Liver (tissue), 9 donors: ENCODE measurements around the gene ZNF148. TPM values are rescaled to one million over a fixed set of nuclear protein-coding genes. Genes with fewer than 3 reads are reported as not detected.

Experiments used
- DNase-seq: peaks from one replicate; pipeline ENCODE4 v3.0.0-alpha.2; 2017; ENCODE audit warnings: low spot score
- H3K27ac ChIP-seq, 2 donors: one replicate each; pipeline ENCODE4 v1.7.0; 2013; ENCODE audit warnings: inconsistent platforms in 2 of 2, low read length in 2 of 2, control low read depth in 1 of 2, low read depth in 1 of 2, mild to moderate bottlenecking in 1 of 2
- H3K27me3 ChIP-seq, 4 donors: one replicate each; pipeline versions ENCODE4 v1.6.1 to v1.7.0; 2013; ENCODE audit warnings: low read length in 3 of 4, inconsistent platforms in 1 of 4, mild to moderate bottlenecking in 1 of 4, moderate library complexity in 1 of 4; ENCODE audit not compliant: control insufficient read depth in 4 of 4, insufficient read depth in 4 of 4
- H3K36me3 ChIP-seq, 4 donors: one replicate each; pipeline versions ENCODE4 v1.6.1 to v1.7.0; 2013; ENCODE audit warnings: low read length in 3 of 4, mild to moderate bottlenecking in 3 of 4, low read depth in 1 of 4, moderate library complexity in 1 of 4; ENCODE audit not compliant: control insufficient read depth in 4 of 4, insufficient read depth in 3 of 4
- H3K4me1 ChIP-seq, 4 donors: one replicate each; pipeline versions ENCODE4 v1.6.1 to v1.7.0; 2013; ENCODE audit warnings: low read length in 3 of 4, mild to moderate bottlenecking in 3 of 4, moderate library complexity in 1 of 4; ENCODE audit not compliant: control insufficient read depth in 4 of 4, insufficient read depth in 4 of 4
- H3K4me3 ChIP-seq, 3 donors: one replicate each; pipeline versions ENCODE4 v1.6.1 to v1.7.0; 2013; ENCODE audit warnings: low read length in 3 of 3, control low read depth in 1 of 3, low read depth in 1 of 3, mild to moderate bottlenecking in 1 of 3
- H3K9ac ChIP-seq, 2 donors: one replicate each; pipeline ENCODE4 v1.7.0; 2013; ENCODE audit warnings: low read length in 2 of 2, mild to moderate bottlenecking in 2 of 2, moderate library complexity in 2 of 2, control low read depth in 1 of 2, low read depth in 1 of 2
- H3K9me3 ChIP-seq, 4 donors: one replicate each; pipeline versions ENCODE4 v1.6.1 to v1.7.0; 2013; ENCODE audit warnings: low read length in 3 of 4; ENCODE audit not compliant: control insufficient read depth in 4 of 4
- CTCF ChIP-seq: fragments of 150-350 bp; IDR thresholded peaks from 2 replicates; pipeline ENCODE4 v1.5.1; 2017; ENCODE audit warnings: improper control_type of control experiment, low read depth, low read length; ENCODE audit not compliant: missing input control
- EGR1 ChIP-seq, 2 donors: IDR thresholded peaks; 2 replicates each; pipeline ENCODE4 v1.6.1; 2016 to 2018; ENCODE audit warnings: antibody characterized with exemption in 2 of 2, low read depth in 2 of 2
- FOXA2 ChIP-seq: IDR thresholded peaks from 2 replicates; pipeline ENCODE4 v1.6.1; 2016; ENCODE audit warnings: antibody characterized with exemption
- GABPA ChIP-seq, 2 donors: IDR thresholded peaks in 1 of 2; conservative IDR thresholded peaks in 1 of 2; 2 replicates each; pipeline ENCODE4 v1.6.1; 2016; ENCODE audit warnings: antibody characterized with exemption in 2 of 2, mild to moderate bottlenecking in 1 of 2, moderate library complexity in 1 of 2
- HNF4A ChIP-seq, 2 donors: conservative IDR thresholded peaks; 2 replicates each; pipeline ENCODE4 v1.6.1; 2016; ENCODE audit warnings: antibody characterized with exemption in 2 of 2, mild to moderate bottlenecking in 2 of 2
- JUND ChIP-seq, 2 donors: IDR thresholded peaks; 2 replicates each; pipeline ENCODE4 v1.6.1; 2016; ENCODE audit warnings: antibody characterized with exemption in 2 of 2
- NR2F2 ChIP-seq: IDR thresholded peaks from 2 replicates; pipeline ENCODE4 v1.6.1; 2016; ENCODE audit warnings: antibody characterized with exemption
- REST ChIP-seq: IDR thresholded peaks from 2 replicates; pipeline ENCODE4 v1.6.1; 2016; ENCODE audit warnings: antibody characterized with exemption, mild to moderate bottlenecking
- RXRA ChIP-seq, 2 donors: IDR thresholded peaks; 2 replicates each; pipeline ENCODE4 v1.6.1; 2017 to 2018; ENCODE audit warnings: antibody characterized with exemption in 2 of 2, mild to moderate bottlenecking in 1 of 2
- SP1 ChIP-seq: IDR thresholded peaks from 2 replicates; pipeline ENCODE4 v1.6.1; 2018; ENCODE audit warnings: antibody characterized with exemption, mild to moderate bottlenecking
- TAF1 ChIP-seq: conservative IDR thresholded peaks from 2 replicates; pipeline ENCODE4 v1.6.1; 2016; ENCODE audit warnings: antibody characterized with exemption, mild to moderate bottlenecking
- WGBS: extraction: QIAGEN DNeasy Blood & Tissue Kit; methylation state at CpG from one replicate; pipeline ENCODE4 v1.1.7; 2013; 5-methylcytosine and 5-hydroxymethylcytosine counted together
- polyA plus RNA-seq, 2 donors: library from polyadenylated mRNA; stranded (reverse) in 1 of 2; unstranded in 1 of 2; fragments of 200-250 nt in 1 of 2; fragments of >200 nt in 1 of 2; fragmentation: Nextera tagmentation in 1 of 2; extraction: Ambion mirVana in 1 of 2; gene quantifications; one replicate each; pipeline versions ENCODE4 v1.2.1 to v1.2.3, GENCODE V29; 2013 to 2015
- total RNA-seq, 2 donors: library from RNA; depleted of rRNA; stranded (reverse); fragments of >200 nt; gene quantifications; one replicate each; pipeline ENCODE4 v1.2.3, GENCODE V29; 2014
- donor health status: healthy.
- donor health status: healthy.
- donor health status: healthy.
- donor health status: healthy.
- donor health status: healthy.

ZNF148 gene
- total and polyA plus RNA-seq, 4 donors: 4.0 to 20.3 (median 17.1) TPM

- H3K4me3 ChIP-seq: no peak overlapping the region
- 90% methylated on average over 3 of the region's 3 CpGs for WGBS
- peaks cover 0 to 3% (median 0%) of the 10 kb centered on the region in 4 donors for H3K4me1 ChIP-seq
- H3K27me3 ChIP-seq: no peaks in the 10 kb centered on the region
- peaks cover 0 to 2% (median under 1%) of the 10 kb centered on the region in 4 donors for H3K36me3 ChIP-seq
- DNase-seq: no peak
- H3K9me3 ChIP-seq: no peaks in the 10 kb centered on the region
- TF ChIP-seq HNF4A (conservative IDR thresholded peaks at IDR 0.05): no peak
- TF ChIP-seq NR2F2: no peak
- TF ChIP-seq TAF1: no peak
- TF ChIP-seq SP1: no peak
- TF ChIP-seq EGR1 (IDR thresholded peaks at IDR 0.05; ENCODE audit: low read depth in 2 of 2): no peak
- no peak for TF ChIP-seq FOXA2
- no peak for TF ChIP-seq CTCF
- no peak for TF ChIP-seq JUND (IDR thresholded peaks at IDR 0.05)
- H3K9ac ChIP-seq: no peak overlapping the region
- H3K27ac ChIP-seq: no peak overlapping the region
Measured at GRCh38 chr3:125266971-125267370, 108.2 kb downstream of the ZNF148 start.

- TF ChIP-seq RXRA (IDR thresholded peaks at IDR 0.05) (no peak), HNF4A (conservative IDR thresholded peaks at IDR 0.05) (peak; percentile 66 to 69)
- Histone ChIP-seq H3K27me3 (no peaks in the 10 kb centered on the region), H3K4me3 (no peak overlapping the region), H3K36me3 (peaks cover 0 to 3% (median 0%) of the 10 kb centered on the region in 4 donors), H3K9ac (no peak overlapping the region), H3K9me3 (no peaks in the 10 kb centered on the region), H3K27ac (no peak overlapping the region), H3K4me1 (peaks cover 0 to 3% (median 0%) of the 10 kb centered on the region in 4 donors)
- WGBS: 39% methylated on average over 1 of the region's 1 CpG
- no peak for DNase-seq
Measured at GRCh38 chr3:125262161-125262560, 113.0 kb downstream of the ZNF148 start.

GRCh38 chr3:125261031-125261430 is 114.1 kb downstream of the ZNF148 start:
- peaks cover 0 to 3% (median 0%) of the 10 kb centered on the region in 4 donors for H3K4me1 ChIP-seq
- 96% methylated on average over 1 of the region's 1 CpG for WGBS
- H3K27me3 ChIP-seq: no peaks in the 10 kb centered on the region
- H3K36me3 ChIP-seq: peaks cover 0 to 3% (median 0%) of the 10 kb centered on the region in 4 donors
- no peak overlapping the region for H3K9ac ChIP-seq
- no peak overlapping the region for H3K27ac ChIP-seq
- DNase-seq: no peak
- H3K4me3 ChIP-seq: no peak overlapping the region
- no peaks in the 10 kb centered on the region for H3K9me3 ChIP-seq
- TF ChIP-seq REST: no peak
- no peak for TF ChIP-seq GABPA (IDR thresholded peaks at IDR 0.05 in 1 of 2, conservative IDR thresholded peaks at IDR 0.05 in 1 of 2)
- TF ChIP-seq EGR1 (IDR thresholded peaks at IDR 0.05; ENCODE audit: low read depth in 2 of 2): no peak
